ENCODE results near the gene LTBP3.
"Not testable (repeated sequence)": the region's sequence is repeated elsewhere in the genome, so short reads cannot be mapped to it uniquely, and the experiment has no call there.

DNA sequence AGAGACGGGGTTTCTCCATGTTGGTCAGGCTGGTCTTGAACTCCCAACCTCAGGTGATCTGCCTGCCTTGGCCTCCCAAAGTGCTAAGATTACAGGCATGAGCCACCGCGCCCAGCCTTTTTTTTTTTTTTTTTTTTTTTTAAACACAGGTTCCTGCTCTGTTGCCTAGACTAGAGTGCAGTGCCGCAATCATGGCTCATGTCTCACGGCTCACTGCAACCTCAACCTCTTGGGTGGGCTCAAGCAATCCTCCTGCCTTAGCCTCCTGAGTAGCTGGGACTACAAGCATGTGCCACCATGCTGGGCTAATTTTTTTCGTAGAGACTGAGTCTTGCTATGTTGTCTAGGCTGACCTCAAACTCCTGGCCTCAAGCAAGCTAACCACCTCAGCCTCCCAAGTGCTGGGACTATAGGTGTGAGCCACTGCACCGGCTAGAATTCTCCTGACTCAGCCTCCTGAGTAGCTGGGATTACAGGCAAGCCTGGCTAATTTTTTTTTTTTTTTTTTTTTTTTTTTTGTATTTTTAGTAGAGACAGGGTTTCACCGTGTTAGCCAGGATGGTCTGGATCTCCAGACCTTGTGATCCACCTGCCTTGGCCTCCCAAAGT lies 39.1 kb downstream of the LTBP3 start:
- TF ChIP-seq CTCF (conservative IDR thresholded peaks at IDR 0.05; ENCODE audit: low read length); EZH2phosphoT487 (IDR thresholded peaks at IDR 0.05; ENCODE audit: borderline replicate concordance): not testable (repeated sequence)
